Heart left ventricle (tissue), 16 donors: ENCODE data around the gene ARMCX2. TPM values are rescaled to one million over a fixed set of nuclear protein-coding genes. Genes with fewer than 3 reads are reported as not detected.

Experiments used
- ATAC-seq, 4 donors: fragments of 200-7000 bp; cut with Tn5 transposase; one replicate each; pipeline ENCODE4 v1.9.1; 2020 to 2022; ENCODE audit warnings: moderate library complexity in 4 of 4, mild to moderate bottlenecking in 3 of 4, moderate number of reproducible peaks in 1 of 4
- DNase-seq, 5 donors: peaks; one replicate each; pipeline ENCODE4 v3.0.0-alpha.2; 2020
- H3K27ac ChIP-seq, 12 donors: fragments of 200-600 bp; sonication (generic) in 4 of 12; one replicate each; pipeline versions ENCODE4 v1.5.0 to v1.8.0; 2016 to 2022; ENCODE audit warnings: mild to moderate bottlenecking in 2 of 12
- H3K27me3 ChIP-seq, 9 donors: fragments of 200-600 bp; sonication (generic) in 2 of 9; one replicate each; pipeline versions ENCODE4 v1.5.1 to v1.8.0; 2016 to 2022; ENCODE audit warnings: mild to moderate bottlenecking in 3 of 9
- H3K36me3 ChIP-seq, 9 donors: fragments of 200-600 bp; sonication (generic) in 2 of 9; one replicate each; pipeline versions ENCODE4 v1.5.0 to v1.8.0; 2018 to 2022; ENCODE audit warnings: mild to moderate bottlenecking in 2 of 9
- H3K4me1 ChIP-seq, 12 donors: fragments of 200-600 bp; sonication (generic) in 4 of 12; one replicate each; pipeline versions ENCODE4 v1.5.0 to v1.8.0; 2016 to 2022; ENCODE audit warnings: mild to moderate bottlenecking in 3 of 12
- H3K4me3 ChIP-seq, 12 donors: fragments of 200-600 bp; sonication (generic) in 4 of 12; one replicate each; pipeline versions ENCODE4 v1.5.0 to v1.8.0; 2017 to 2022; ENCODE audit warnings: mild to moderate bottlenecking in 9 of 12, moderate library complexity in 4 of 12
- H3K9me3 ChIP-seq, 12 donors: fragments of 200-600 bp; sonication (generic) in 4 of 12; one replicate each; pipeline versions ENCODE4 v1.5.0 to v1.8.0; 2016 to 2022; ENCODE audit warnings: mild to moderate bottlenecking in 1 of 12
- POLR2A ChIP-seq, 2 donors: fragments of 450-650 bp; IDR thresholded peaks; one replicate each; pipeline ENCODE4 v1.6.1; 2017; ENCODE audit warnings: antibody characterized with exemption in 2 of 2, mild to moderate bottlenecking in 2 of 2, moderate library complexity in 2 of 2
- WGBS, 4 donors: extraction: QIAGEN DNeasy Blood & Tissue Kit in 2 of 4; methylation state at CpG; one replicate each; pipeline versions ENCODE4 v1.1.5 to v1.1.7; 2013 to 2018; 5-methylcytosine and 5-hydroxymethylcytosine counted together
- intact Hi-C, 10 donors: fragments of 100-400 bp; cut with DNase I; formaldehyde crosslinking; loops; one replicate each; pipeline versions ENCODE4 v1.11.1 to v1.14.2; 2022
- polyA plus RNA-seq, 2 donors: library from polyadenylated mRNA; stranded (reverse); fragments of 200-250 nt; gene quantifications; one replicate each; pipeline ENCODE4 v1.2.3, GENCODE V29; 2013
- total RNA-seq, 9 donors: library from RNA; depleted of rRNA in 2 of 9; stranded (reverse); fragments of >200 nt in 2 of 9; fragmentation: NEBNext Ultra II Directional in 3 of 9; extraction: Animal tissue kit (Norgen Biotek cat#: 25700) in 3 of 9; gene quantifications; one replicate each; pipeline versions ENCODE4 v1.1.0 to v1.2.4, GENCODE V29; 2016 to 2023
- TF ChIP-seq, protein P1 (sequence below), 12 donors: fragments of 200-600 bp; sonication (generic) in 4 of 12; IDR thresholded peaks; one replicate each; pipeline versions ENCODE4 v1.5.0 to v1.8.0; 2018 to 2022; ENCODE audit warnings: antibody characterized with exemption in 12 of 12, mild to moderate bottlenecking in 5 of 12
- donor health status: ischemic (EF 13 %, LVEDD 7.1; RV severe dilation, severe dysfunction).
- donor health status: healthy with polysubstance abuse.
- donor health status: DM: no; HTN: yes; CAD: no.
- donor health status: DM: no; HTN: no; CAD: no.
- donor health status: ischemic (EF 25% LVEDD 6.9; RV normal size, moderate dysfunction).
- donor health status: ischemic (EF 25% LVEDD 5.7; RV mildly dilated, moderate dysfunction).
- donor health status: healthy.
- donor health status: DM: yes; HTN: yes; CAD: no.
- donor health status: ischemic (EF 35%, LVEDD 5.7; RV mildly dilated, moderate dysfunction).
- donor health status: nonischemic (EF 11% LVEDD 7.7; RV severe dilation, severe dysfunction).
- donor health status: DM: yes; HTN: yes; CAD: no.
- donor health status: PGD.
- donor health status: ischemic (EF 29% LVEDD 5.4; RV normal size, mild dysfunction).
- donor health status: nonischemic (EF 23%, LVEDD 6.1; RV moderate dilation, normal function).

ARMCX2 gene
- total and polyA plus RNA-seq, 11 donors: 14.0 to 45.4 (median 36.6) TPM

DNA sequence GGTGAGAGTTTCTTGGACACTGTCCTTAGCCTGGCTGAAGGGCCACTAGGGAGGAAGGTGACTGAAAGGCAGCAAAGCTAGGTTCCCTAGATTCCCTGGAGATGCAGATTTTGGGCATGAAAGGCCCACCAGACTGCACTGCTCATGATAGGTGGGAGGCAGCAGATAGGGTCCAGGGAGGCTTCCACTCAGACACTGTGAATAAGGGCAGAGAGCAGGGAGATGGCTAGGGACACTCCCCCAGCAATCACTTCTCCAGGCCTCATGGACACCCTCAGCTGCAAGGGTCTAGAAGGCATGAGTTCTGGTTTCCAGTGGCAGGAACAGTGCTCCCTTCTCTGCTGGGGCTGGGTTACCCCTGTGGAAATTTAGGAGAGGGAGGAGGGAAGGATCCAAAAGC is 20.1 kb downstream of the ARMCX2 start:
- Histone ChIP-seq H3K27me3 (no peaks in the 10 kb centered on the region), H3K4me3 (no peak overlapping the region), H3K4me1 (no peaks in the 10 kb centered on the region), H3K9me3 (no peaks in the 10 kb centered on the region), H3K36me3 (peaks cover 0 to 10% (median 0%) of the 10 kb centered on the region in 9 donors), H3K27ac (no peak overlapping the region)
- no peak for TF ChIP-seq POLR2A (IDR thresholded peaks at IDR 0.05)
- intact Hi-C loops: no loop called here
- DNase-seq (no peak), ATAC-seq (no peak)

DNA sequence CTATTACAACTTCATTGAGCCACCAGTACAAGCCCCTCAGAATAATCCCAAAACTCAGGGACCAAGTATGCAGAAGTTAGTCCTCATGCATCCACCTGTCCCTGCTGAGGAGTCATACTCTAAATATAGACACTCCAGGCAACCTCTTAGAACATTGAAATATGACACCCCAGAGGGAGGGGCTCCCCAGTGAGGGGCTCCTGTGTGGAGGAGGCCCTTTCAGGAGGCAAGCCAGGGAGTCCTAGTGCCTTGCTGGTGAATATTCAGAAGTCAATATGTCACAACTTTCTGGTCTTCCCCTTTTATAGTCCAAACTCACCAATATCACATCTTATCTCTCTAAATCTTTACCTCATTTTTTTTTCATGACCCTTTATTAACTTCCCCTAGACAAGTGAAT is 40.3 kb downstream of the ARMCX2 start:
- DNase-seq (peak in 2 of 5 donors; percentile 23 to 35), ATAC-seq (no peak)
- Histone ChIP-seq H3K27ac (no peak overlapping the region), H3K9me3 (no peaks in the 10 kb centered on the region), H3K36me3 (no peaks in the 10 kb centered on the region), H3K27me3 (no peaks in the 10 kb centered on the region), H3K4me3 (no peak overlapping the region), H3K4me1 (peaks cover 0 to 12% (median 3%) of the 10 kb centered on the region in 12 donors)
- no peak for TF ChIP-seq POLR2A (IDR thresholded peaks at IDR 0.05)
- TF ChIP-seq, protein P1, sequence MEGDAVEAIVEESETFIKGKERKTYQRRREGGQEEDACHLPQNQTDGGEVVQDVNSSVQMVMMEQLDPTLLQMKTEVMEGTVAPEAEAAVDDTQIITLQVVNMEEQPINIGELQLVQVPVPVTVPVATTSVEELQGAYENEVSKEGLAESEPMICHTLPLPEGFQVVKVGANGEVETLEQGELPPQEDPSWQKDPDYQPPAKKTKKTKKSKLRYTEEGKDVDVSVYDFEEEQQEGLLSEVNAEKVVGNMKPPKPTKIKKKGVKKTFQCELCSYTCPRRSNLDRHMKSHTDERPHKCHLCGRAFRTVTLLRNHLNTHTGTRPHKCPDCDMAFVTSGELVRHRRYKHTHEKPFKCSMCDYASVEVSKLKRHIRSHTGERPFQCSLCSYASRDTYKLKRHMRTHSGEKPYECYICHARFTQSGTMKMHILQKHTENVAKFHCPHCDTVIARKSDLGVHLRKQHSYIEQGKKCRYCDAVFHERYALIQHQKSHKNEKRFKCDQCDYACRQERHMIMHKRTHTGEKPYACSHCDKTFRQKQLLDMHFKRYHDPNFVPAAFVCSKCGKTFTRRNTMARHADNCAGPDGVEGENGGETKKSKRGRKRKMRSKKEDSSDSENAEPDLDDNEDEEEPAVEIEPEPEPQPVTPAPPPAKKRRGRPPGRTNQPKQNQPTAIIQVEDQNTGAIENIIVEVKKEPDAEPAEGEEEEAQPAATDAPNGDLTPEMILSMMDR (IDR thresholded peaks at IDR 0.05): no peak
- intact Hi-C loops: loop anchor here in 5 of 10 donors (5.0 to 10.0 kb wide), 5 partner anchors 138 to 305 kb away; no protein-coding TSS in a partner anchor

DNA sequence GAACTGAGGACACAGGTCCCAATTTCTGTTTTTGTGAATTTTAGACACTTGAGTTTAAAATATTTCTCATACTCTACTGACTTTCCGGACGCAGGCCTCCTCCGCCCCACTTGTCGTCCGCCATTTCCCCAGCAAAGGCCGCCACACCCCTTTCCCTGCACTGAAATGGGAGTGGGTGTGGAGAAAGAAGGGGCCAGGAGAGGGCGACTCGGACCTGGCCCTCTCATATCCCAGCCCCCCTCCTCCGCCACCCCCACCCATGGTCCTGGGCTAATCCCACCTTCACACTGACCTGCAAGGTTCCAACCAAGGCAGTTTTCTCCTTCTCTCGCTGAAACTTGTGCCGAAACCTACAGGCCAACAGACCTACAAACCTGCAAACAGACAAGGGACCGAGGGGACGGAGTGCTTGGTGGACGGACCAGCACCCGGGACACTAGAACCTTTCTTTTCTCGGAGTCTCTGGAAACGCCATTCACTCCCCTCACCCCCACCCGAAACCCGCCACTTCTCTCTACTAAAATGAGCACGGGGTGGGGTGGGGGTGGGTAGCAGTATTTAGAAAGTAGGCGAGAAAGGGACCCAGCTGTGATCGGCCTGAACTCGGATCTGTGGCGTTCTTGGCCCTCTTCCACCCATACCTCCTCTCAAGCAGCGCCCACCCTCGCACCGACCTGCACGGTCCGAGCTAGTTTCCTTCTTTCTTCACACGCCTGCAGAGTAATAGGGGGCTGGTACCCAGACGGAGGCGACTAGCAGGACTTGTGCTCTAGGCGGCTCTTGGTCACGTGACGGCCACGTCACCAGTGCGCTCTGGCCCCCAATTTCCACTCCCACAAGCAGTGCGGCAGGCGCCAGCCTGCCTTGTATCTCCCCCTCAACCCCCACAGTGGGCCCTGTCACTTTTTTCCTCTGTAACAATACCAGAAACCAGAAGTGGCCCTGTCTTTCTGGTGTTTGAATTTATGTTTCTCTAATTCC is 42.1 kb downstream of the ARMCX2 start, which contains the start of gene ARMCX6:
Gene ARMCX6, minus strand, starts transcription at position 790 of the 981 bp plus-strand sequence. CDS start 1,380 bp downstream, outside the sequence.
- TF ChIP-seq POLR2A (IDR thresholded peaks at IDR 0.05): peak in 1 of 2 donors; percentile 17
- TF ChIP-seq, protein P1 (IDR thresholded peaks at IDR 0.05): peak in 11 of 12 donors; percentile 22 to 65 (median 42)
- Histone ChIP-seq H3K4me3 (peak within 1 kb of the TSS; percentile 38 to 85 (median 70)), H3K9me3 (no peaks in the 10 kb centered on the region), H3K27ac (peak within 1 kb of the TSS in 11 of 12 donors; percentile 54 to 89 (median 79)), H3K4me1 (peaks cover 0 to 10% (median 2%) of the 10 kb centered on the region in 12 donors), H3K27me3 (no peaks in the 10 kb centered on the region), H3K36me3 (no peaks in the 10 kb centered on the region)
- DNase-seq (peak; percentile 79 to 87 (median 83)), ATAC-seq (peak; percentile 86 to 96 (median 92))
- intact Hi-C loops: loop anchor here in 5 of 10 donors (5.0 to 10.0 kb wide), 5 partner anchors 140 to 307 kb away; no protein-coding TSS in a partner anchor
- 0 to 42% (median 14%) methylated on average over 38 to 39 of the region's 39 CpGs for WGBS, 4 donors

DNA sequence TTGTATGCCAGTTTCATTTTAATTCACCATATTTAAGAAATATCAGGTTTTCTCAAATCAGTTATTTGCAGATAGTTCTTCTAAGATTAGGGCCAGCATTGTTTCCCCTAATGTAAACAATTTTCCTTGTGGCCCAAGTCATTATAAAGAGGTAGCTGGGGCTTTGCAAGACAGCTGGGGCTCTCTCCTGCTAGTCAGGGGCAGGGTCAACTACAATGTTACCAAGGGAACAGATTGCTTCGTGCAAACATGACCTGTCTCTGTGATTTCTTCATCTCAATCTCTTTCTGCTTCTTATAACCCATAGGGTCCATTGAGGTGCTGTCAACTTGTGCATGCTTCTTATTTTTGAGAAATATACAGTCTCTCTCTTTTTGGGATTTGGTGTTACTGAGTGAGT is 53.9 kb downstream of the ARMCX2 start:
- WGBS, 4 donors: 13 to 41% (median 24%) methylated on average over 1 of the region's 1 CpG

More for the DNA sequence above, 53.9 kb downstream of the ARMCX2 start:
- no peak for TF ChIP-seq POLR2A (IDR thresholded peaks at IDR 0.05)
- TF ChIP-seq, protein P1 (IDR thresholded peaks at IDR 0.05): no peak
- Histone ChIP-seq H3K9me3 (no peaks in the 10 kb centered on the region), H3K27ac (no peak overlapping the region), H3K4me3 (no peak overlapping the region), H3K27me3 (peaks cover 0 to 22% (median 0%) of the 10 kb centered on the region in 9 donors), H3K36me3 (no peaks in the 10 kb centered on the region), H3K4me1 (no peaks in the 10 kb centered on the region)
- ATAC-seq (no peak), DNase-seq (no peak)
- intact Hi-C loops: loop anchor here in 1 of 10 donors (5.0 kb wide), 1 partner anchor 192 kb away; no protein-coding TSS in a partner anchor

Other genes with a start within 250 kb of the ARMCX2 start
- gene ARMCX4, start 174.4 kb downstream of the ARMCX2 start, total RNA-seq: 10 to 100 TPM in 1 of 9 donors, 1 to 10 TPM in 8; 1.1 to 11.0 (median 5.1) TPM
- 10 to 100 TPM in 1 of 2 donors, 1 to 10 TPM in 1; 4.2 to 21.1 TPM for gene ARMCX4, start 174.4 kb downstream of the ARMCX2 start, polyA plus RNA-seq
- gene ARMCX1, start 109.3 kb downstream of the ARMCX2 start, total RNA-seq: 10 to 100 TPM; 25.6 to 50.4 (median 32.9) TPM
- gene ARMCX1, start 109.3 kb downstream of the ARMCX2 start, polyA plus RNA-seq: 10 to 100 TPM; 15.2 to 26.2 TPM
- 10 to 100 TPM; 17.9 to 58.7 (median 33.2) TPM for gene ARMCX6, start 41.9 kb downstream of the ARMCX2 start, total RNA-seq
- gene ARMCX6, start 41.9 kb downstream of the ARMCX2 start, polyA plus RNA-seq: 10 to 100 TPM; 17.5 to 32.1 TPM
- 10 to 100 TPM; 49.4 to 84.0 (median 61.8) TPM for gene ARMCX3, start 36.7 kb downstream of the ARMCX2 start, total RNA-seq
- 10 to 100 TPM; 30.7 to 71.0 TPM for gene ARMCX3, start 36.7 kb downstream of the ARMCX2 start, polyA plus RNA-seq